ENCODE measurements around the gene HDLBP.
"Not testable (repeated sequence)": the region's sequence is repeated elsewhere in the genome, so short reads cannot be mapped to it uniquely, and the experiment has no call there.

HDLBP gene

GRCh38 chr2:241286348-241287090, 29.0 kb downstream of the HDLBP start:
- no peak overlapping the region for H3K4me3 ChIP-seq (ENCODE audit: low read length)
- no peak for DNase-seq (ENCODE audit: low read depth)
- TF ChIP-seq, protein P1, sequence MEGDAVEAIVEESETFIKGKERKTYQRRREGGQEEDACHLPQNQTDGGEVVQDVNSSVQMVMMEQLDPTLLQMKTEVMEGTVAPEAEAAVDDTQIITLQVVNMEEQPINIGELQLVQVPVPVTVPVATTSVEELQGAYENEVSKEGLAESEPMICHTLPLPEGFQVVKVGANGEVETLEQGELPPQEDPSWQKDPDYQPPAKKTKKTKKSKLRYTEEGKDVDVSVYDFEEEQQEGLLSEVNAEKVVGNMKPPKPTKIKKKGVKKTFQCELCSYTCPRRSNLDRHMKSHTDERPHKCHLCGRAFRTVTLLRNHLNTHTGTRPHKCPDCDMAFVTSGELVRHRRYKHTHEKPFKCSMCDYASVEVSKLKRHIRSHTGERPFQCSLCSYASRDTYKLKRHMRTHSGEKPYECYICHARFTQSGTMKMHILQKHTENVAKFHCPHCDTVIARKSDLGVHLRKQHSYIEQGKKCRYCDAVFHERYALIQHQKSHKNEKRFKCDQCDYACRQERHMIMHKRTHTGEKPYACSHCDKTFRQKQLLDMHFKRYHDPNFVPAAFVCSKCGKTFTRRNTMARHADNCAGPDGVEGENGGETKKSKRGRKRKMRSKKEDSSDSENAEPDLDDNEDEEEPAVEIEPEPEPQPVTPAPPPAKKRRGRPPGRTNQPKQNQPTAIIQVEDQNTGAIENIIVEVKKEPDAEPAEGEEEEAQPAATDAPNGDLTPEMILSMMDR (conservative IDR thresholded peaks at IDR 0.05; ENCODE audit: low read depth, low read length), result no peak

DNA sequence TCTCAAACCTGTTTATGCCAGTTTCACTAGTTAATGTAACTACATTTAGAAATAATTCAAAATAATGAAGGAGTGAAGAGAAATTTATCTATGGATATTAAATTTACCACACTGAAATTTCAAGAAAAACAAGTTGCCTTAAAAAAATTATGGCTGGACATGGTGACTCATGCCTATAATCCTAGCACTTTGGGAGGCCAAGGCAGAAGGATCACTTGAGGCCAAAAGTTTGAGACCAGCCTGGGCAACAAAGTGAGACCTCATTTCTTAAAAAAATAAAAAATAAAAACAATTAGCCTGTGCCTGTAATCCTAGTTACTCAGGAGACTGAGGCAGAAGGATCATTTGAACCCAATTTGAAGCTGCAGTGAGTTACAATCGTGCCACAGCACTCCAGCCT, 29.9 kb downstream of the HDLBP start:
- TF ChIP-seq, protein P1 (conservative IDR thresholded peaks at IDR 0.05; ENCODE audit: low read depth, low read length), result no peak
- DNase-seq (ENCODE audit: low read depth), result no peak
- no peak overlapping the region for H3K4me3 ChIP-seq (ENCODE audit: low read length)

- TF ChIP-seq, protein P1 (conservative IDR thresholded peaks at IDR 0.05; ENCODE audit: low read depth, low read length), result no peak
- DNase-seq (ENCODE audit: low read depth), result no peak
- no peak overlapping the region for H3K4me3 ChIP-seq (ENCODE audit: low read length)
Measured at GRCh38 chr2:241282555-241282954, 32.9 kb downstream of the HDLBP start.

DNA sequence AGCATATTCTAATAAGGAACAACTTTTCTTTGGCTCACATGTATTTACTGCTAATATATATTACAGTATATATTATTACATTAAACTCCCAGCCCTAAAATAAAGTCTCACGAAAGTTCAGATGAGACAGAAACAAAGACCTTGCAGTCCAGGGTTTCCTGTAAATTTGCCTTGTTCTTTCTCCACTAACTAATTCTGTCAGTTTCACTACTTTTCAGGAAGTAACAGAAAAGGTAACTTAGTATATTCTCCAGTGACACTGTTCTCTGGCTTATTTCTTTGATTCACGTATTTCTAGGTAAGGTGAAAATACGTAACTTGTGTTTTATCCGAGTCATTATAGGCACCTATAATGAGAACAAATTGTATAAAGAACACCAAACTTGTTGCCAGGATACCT, 35.2 kb downstream of the HDLBP start:
- TF ChIP-seq, protein P1 (conservative IDR thresholded peaks at IDR 0.05; ENCODE audit: low read depth, low read length), result no peak
- H3K4me3 ChIP-seq (ENCODE audit: low read length), result no peak overlapping the region
- DNase-seq (ENCODE audit: low read depth), result no peak

GRCh38 chr2:241279828-241280227, 35.6 kb downstream of the HDLBP start:
- TF ChIP-seq, protein P1 (conservative IDR thresholded peaks at IDR 0.05; ENCODE audit: low read depth, low read length), result no peak
- DNase-seq (ENCODE audit: low read depth), result no peak

GRCh38 chr2:241279413-241279812, 36.1 kb downstream of the HDLBP start:
- TF ChIP-seq, protein P1 (conservative IDR thresholded peaks at IDR 0.05; ENCODE audit: low read depth, low read length), result no peak
- DNase-seq (ENCODE audit: low read depth), result no peak
- no peak overlapping the region for H3K4me3 ChIP-seq (ENCODE audit: low read length)

More at GRCh38 chr2:241279828-241280227, 35.6 kb downstream of the HDLBP start:
- H3K4me3 ChIP-seq (ENCODE audit: low read length), result no peak overlapping the region

GRCh38 chr2:241278306-241278705, 37.2 kb downstream of the HDLBP start:
- not testable (repeated sequence) for H3K4me3 ChIP-seq (ENCODE audit: low read length); DNase-seq (ENCODE audit: low read depth)

Data from retinal pigment epithelial cell (primary cell).